HCT116 (cell line): Measurements from ENCODE around the gene SLC6A12. TPM values are rescaled to one million over a fixed set of nuclear protein-coding genes. Genes with fewer than 3 reads are reported as not detected.

Experiments
- ATAC-seq: fragments of 200-7000 bp; cut with Tn5 transposase; 2 replicates; pipeline ENCODE4 v1.9.1; 2020; ENCODE audit warnings: mild to moderate bottlenecking, moderate library complexity
- BruUV-seq: library from RNA; stranded (reverse); fragments of 400-500 nt; replicated peaks from 2 replicates; lab custom pipeline; 2021; lab: Mats Ljungman, UMichigan
- CTCF ChIA-PET: fragments of 300-600 bp; sonication (Branson Sonifier 250); formaldehyde crosslinking; loops from one replicate; lab custom pipeline; 2021; ENCODE audit warnings: antibody characterized with exemption; lab: Charles Lee
- POLR2A ChIA-PET: fragments of 300-600, 350-600 bp; sonication (Branson Sonifier 250); formaldehyde crosslinking; loops from one replicate; lab custom pipeline; 2021; ENCODE audit warnings: antibody characterized with exemption; lab: Charles Lee
- RAD21 ChIA-PET, 2 experiments: fragments of 300-600 bp; sonication (Branson Sonifier 250); formaldehyde crosslinking; loops; one replicate each; lab custom pipeline; 2023; ENCODE audit warnings: low total read pairs in 2 of 2; ENCODE audit not compliant: uncharacterized antibody in 2 of 2, unreplicated experiment in 2 of 2, low non-redundant PET in 1 of 2; lab: Charles Lee
- DNase-seq: peaks from one replicate; pipeline ENCODE4 v3.0.0-alpha.2; 2010; ENCODE audit warnings: low read depth, low spot score
- H2AFZ ChIP-seq: fragments of 200-600 bp; shearing (Covaris generic), sonication (generic); 2 replicates; pipeline ENCODE4 v1.6.1; 2017; ENCODE audit warnings: low read depth, mixed run types, mixed read lengths, antibody characterized with exemption, low read length; ENCODE audit not compliant: poor library complexity, severe bottlenecking
- H3K27ac ChIP-seq: 2 replicates; pipeline ENCODE4 v1.5.1; 2012; ENCODE audit warnings: low read depth, low read length
- H3K27me3 ChIP-seq: fragments of 200-600 bp; sonication (generic); 2 replicates; pipeline ENCODE4 v1.6.1; 2016; ENCODE audit warnings: mixed run types, low read length, mixed read lengths; ENCODE audit not compliant: insufficient read depth
- H3K36me3 ChIP-seq, 2 experiments: fragments of 200-500 bp in 1 of 2; fragments of 200-600 bp in 1 of 2; sonication (Bioruptor generic) in 1 of 2; sonication (generic) in 1 of 2; 2 replicates each; pipeline versions ENCODE4 v1.5.1 to v1.6.1; 2014 to 2016; ENCODE audit warnings: low read length in 2 of 2, inconsistent platforms in 1 of 2, mixed read lengths in 1 of 2, mixed run types in 1 of 2; ENCODE audit not compliant: insufficient read depth in 2 of 2, control insufficient read depth in 1 of 2
- H3K4me1 ChIP-seq, 2 experiments: fragments of 200-600 bp in 1 of 2; sonication (generic) in 1 of 2; 2 replicates each; pipeline versions ENCODE4 v1.5.1 to v1.6.1; 2012 to 2017; ENCODE audit warnings: low read length in 2 of 2, inconsistent platforms in 1 of 2, mild to moderate bottlenecking in 1 of 2, mixed read lengths in 1 of 2, mixed run types in 1 of 2, moderate library complexity in 1 of 2; ENCODE audit not compliant: insufficient read depth in 2 of 2, control insufficient read depth in 1 of 2
- H3K4me2 ChIP-seq: fragments of 200-600 bp; sonication (generic); 2 replicates; pipeline ENCODE4 v1.6.1; 2017; ENCODE audit warnings: mixed run types, low read length, mixed read lengths
- H3K4me3 ChIP-seq, 2 experiments: fragments of 200-600 bp in 1 of 2; sonication (generic) in 1 of 2; replicated peaks in 1 of 2; 2 replicates each; pipeline ENCODE4 v1.5.1; 2011 to 2016; ENCODE audit warnings: low read length in 2 of 2, control low read depth in 1 of 2, low read depth in 1 of 2, mild to moderate bottlenecking in 1 of 2, mixed read lengths in 1 of 2, mixed run types in 1 of 2
- H3K79me2 ChIP-seq: fragments of 200-600 bp; sonication (generic); 2 replicates; pipeline ENCODE4 v1.6.1; 2017; ENCODE audit warnings: mild to moderate bottlenecking, mixed run types, low read length, moderate library complexity, mixed read lengths; ENCODE audit not compliant: insufficient read depth
- H3K9ac ChIP-seq: fragments of 200-600 bp; sonication (generic); 2 replicates; pipeline ENCODE4 v1.6.1; 2016; ENCODE audit warnings: low read length, mixed read lengths
- H3K9me2 ChIP-seq: fragments of 200-600 bp; sonication (generic), shearing (Covaris generic); 2 replicates; pipeline ENCODE4 v1.6.1; 2017; ENCODE audit warnings: mixed run types, mild to moderate bottlenecking, moderate library complexity; ENCODE audit not compliant: insufficient read depth
- H3K9me3 ChIP-seq, 2 experiments: fragments of 200-500 bp in 1 of 2; fragments of 200-600 bp in 1 of 2; sonication (Bioruptor generic) in 1 of 2; sonication (generic) in 1 of 2; 2 replicates each; pipeline ENCODE4 v1.6.1; 2014 to 2017; ENCODE audit warnings: low read length in 2 of 2, mixed read lengths in 2 of 2, inconsistent platforms in 1 of 2, low read depth in 1 of 2, mild to moderate bottlenecking in 1 of 2, mixed run types in 1 of 2, moderate library complexity in 1 of 2; ENCODE audit not compliant: control insufficient read depth in 1 of 2, insufficient read depth in 1 of 2
- H4K20me1 ChIP-seq: fragments of 200-600 bp; sonication (generic), shearing (Covaris generic); 2 replicates; pipeline ENCODE4 v1.6.1; 2017; ENCODE audit warnings: mixed run types, mild to moderate bottlenecking, moderate library complexity; ENCODE audit not compliant: insufficient read depth
- CBX3 ChIP-seq: IDR thresholded peaks from 2 replicates; pipeline ENCODE4 v1.6.1; 2012; ENCODE audit warnings: low read depth
- EGR1 ChIP-seq: IDR thresholded peaks from 2 replicates; pipeline ENCODE4 v1.6.1; 2012; ENCODE audit warnings: low read depth
- EZH2 ChIP-seq: fragments of 200-600 bp; sonication (generic); IDR thresholded peaks from 2 replicates; pipeline ENCODE4 v1.6.1; 2017; ENCODE audit warnings: antibody characterized with exemption, mixed run types
- EZH2phosphoT487 ChIP-seq: fragments of 200-600 bp; IDR thresholded peaks from 2 replicates; pipeline ENCODE4 v1.6.1; 2018; ENCODE audit warnings: antibody characterized with exemption, borderline replicate concordance
- RAD21 ChIP-seq: IDR thresholded peaks from 2 replicates; pipeline ENCODE4 v1.6.1; 2012; ENCODE audit warnings: low read depth, mild to moderate bottlenecking
- SIN3A ChIP-seq: IDR thresholded peaks from 2 replicates; pipeline ENCODE4 v1.6.1; 2012; ENCODE audit warnings: low read depth
- ZFX ChIP-seq: fragments of 450-650 bp; IDR thresholded peaks from 2 replicates; pipeline ENCODE4 v1.6.1; 2017
- intact Hi-C: fragments of 100-400 bp; cut with micrococcal nuclease; formaldehyde crosslinking; loops from 2 replicates; pipeline ENCODE4 v1.10.0; 2022
- total RNA-seq: library from RNA; stranded (reverse); gene quantifications from one replicate; pipeline ENCODE4 v1.2.1, GENCODE V29; 2021; ENCODE audit not compliant: unreplicated experiment
- TF ChIP-seq, protein P1 (sequence below): IDR thresholded peaks from 2 replicates; pipeline ENCODE4 v1.6.1; 2012
- TF ChIP-seq, protein P2 (sequence below), 3 experiments: fragments of 200-600 bp in 1 of 3; sonication (generic) in 1 of 3; IDR thresholded peaks in 2 of 3; conservative IDR thresholded peaks in 1 of 3; 2 replicates each; pipeline ENCODE4 v1.5.1; 2012 to 2017; ENCODE audit warnings: low read depth in 2 of 3, low read length in 2 of 3, antibody characterized with exemption in 1 of 3, borderline replicate concordance in 1 of 3, control low read depth in 1 of 3, mild to moderate bottlenecking in 1 of 3, mixed read lengths in 1 of 3, mixed run types in 1 of 3, moderate library complexity in 1 of 3; ENCODE audit not compliant: insufficient read depth in 1 of 3

The SLC6A12 gene
- total RNA-seq, 1 experiment from 2014 or later: 0.64 TPM

DNA sequence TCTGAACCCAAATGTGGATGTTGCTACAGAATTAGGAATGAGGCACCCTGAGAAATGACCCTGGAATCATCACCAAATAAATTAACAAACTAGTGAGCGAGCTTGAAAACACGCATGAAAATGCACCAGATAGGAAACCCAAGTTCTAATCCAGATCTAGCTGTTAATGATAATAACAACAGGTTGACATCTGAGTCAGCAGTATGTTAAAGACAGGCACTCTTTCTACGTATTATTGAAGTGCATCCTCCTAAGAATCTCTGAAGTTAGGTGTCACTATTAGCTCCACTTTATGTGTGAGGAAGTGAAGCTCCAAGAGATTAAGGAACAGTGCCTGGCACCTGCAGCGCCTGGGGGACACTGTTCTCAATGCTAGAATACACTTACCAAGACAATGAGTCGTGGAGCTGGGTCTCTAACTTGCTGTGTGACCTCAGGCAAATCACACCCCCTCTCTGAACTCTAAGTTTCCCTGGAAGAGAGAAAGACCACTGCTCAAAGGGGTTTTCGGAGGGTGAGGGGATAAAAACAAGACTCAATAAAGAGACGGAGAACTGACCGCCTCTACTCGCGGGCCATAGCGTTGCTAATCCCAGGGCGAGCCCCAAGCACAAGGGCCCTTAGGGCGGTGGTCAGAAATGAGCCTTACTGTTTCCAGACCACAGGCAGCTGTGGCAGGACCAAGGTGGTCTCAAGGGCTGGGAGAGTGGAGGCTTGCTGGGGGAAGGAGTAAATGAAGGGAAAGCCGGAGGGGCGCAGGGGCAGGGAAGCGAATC, 2.1 kb downstream of the SLC6A12 start:
- ChIA-PET RAD21 (no interaction called here), CTCF (interaction anchor here (1.3 kb wide), 1 partner anchor 8 kb away, joined by 7 read pairs; no protein-coding TSS in a partner anchor)
- no peak for TF ChIP-seq EGR1
- TF ChIP-seq, all 23 proteins: peak for 0
- POLR2A ChIA-PET: no interaction called here
- Histone ChIP-seq H3K9me3 (no peaks in the 10 kb centered on the region), H3K36me3 (no peaks in the 10 kb centered on the region), H3K79me2 (no peaks in the 10 kb centered on the region), H3K27me3 (no peaks in the 10 kb centered on the region; the same call in 1 of the 2 replicates), H3K4me3 (no peak overlapping the region), H3K27ac (no peak overlapping the region), H3K9me2 (no peaks in the 10 kb centered on the region), H2AFZ (no peak overlapping the region), H4K20me1 (no peaks in the 10 kb centered on the region), H3K4me1 (no peaks in the 10 kb centered on the region), H3K9ac (no peak overlapping the region), H3K4me2 (no peak overlapping the region)
- BruUV-seq: no TSS peak
- ATAC-seq (no peak), DNase-seq (no peak)
- intact Hi-C loops: no loop called here

DNA sequence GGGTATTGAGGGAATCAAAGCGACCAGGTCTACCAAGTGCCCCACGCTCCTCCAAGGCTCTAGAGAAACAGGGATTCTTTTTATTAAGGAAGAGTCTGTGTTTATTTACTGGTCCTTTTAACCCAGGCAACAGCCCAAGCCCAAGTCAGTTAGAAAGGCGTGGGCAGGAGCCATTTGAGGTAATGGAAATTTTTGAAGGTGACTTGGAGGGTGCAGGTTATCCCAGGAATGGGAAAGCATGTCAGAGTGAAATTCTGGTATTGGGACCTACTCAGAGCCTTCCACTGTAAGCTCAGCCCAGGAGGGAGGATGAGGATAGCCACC, 2.9 kb downstream of the SLC6A12 start:
- no peak for ATAC-seq
- POLR2A ChIA-PET: no interaction called here
- no peaks in the 10 kb centered on the region; the same call in 1 of the 2 replicates for H3K27me3 ChIP-seq

More for the DNA sequence above, 2.9 kb downstream of the SLC6A12 start:
- Histone ChIP-seq H3K4me1 (no peaks in the 10 kb centered on the region), H3K9me3 (no peaks in the 10 kb centered on the region), H3K9me2 (no peaks in the 10 kb centered on the region), H3K4me2 (no peak overlapping the region), H3K36me3 (no peaks in the 10 kb centered on the region), H4K20me1 (no peaks in the 10 kb centered on the region), H2AFZ (no peak overlapping the region), H3K9ac (no peak overlapping the region), H3K4me3 (no peak overlapping the region), H3K79me2 (no peaks in the 10 kb centered on the region), H3K27ac (no peak overlapping the region)
- no peak for TF ChIP-seq CBX3
- TF ChIP-seq RAD21: no peak
- no peak for TF ChIP-seq EZH2
- TF ChIP-seq SIN3A: no peak
- TF ChIP-seq EZH2phosphoT487: no peak
- TF ChIP-seq EGR1: no peak
- TF ChIP-seq, protein P1, sequence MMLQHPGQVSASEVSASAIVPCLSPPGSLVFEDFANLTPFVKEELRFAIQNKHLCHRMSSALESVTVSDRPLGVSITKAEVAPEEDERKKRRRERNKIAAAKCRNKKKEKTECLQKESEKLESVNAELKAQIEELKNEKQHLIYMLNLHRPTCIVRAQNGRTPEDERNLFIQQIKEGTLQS: no peak
- TF ChIP-seq ZFX: no peak
- TF ChIP-seq, protein P2, sequence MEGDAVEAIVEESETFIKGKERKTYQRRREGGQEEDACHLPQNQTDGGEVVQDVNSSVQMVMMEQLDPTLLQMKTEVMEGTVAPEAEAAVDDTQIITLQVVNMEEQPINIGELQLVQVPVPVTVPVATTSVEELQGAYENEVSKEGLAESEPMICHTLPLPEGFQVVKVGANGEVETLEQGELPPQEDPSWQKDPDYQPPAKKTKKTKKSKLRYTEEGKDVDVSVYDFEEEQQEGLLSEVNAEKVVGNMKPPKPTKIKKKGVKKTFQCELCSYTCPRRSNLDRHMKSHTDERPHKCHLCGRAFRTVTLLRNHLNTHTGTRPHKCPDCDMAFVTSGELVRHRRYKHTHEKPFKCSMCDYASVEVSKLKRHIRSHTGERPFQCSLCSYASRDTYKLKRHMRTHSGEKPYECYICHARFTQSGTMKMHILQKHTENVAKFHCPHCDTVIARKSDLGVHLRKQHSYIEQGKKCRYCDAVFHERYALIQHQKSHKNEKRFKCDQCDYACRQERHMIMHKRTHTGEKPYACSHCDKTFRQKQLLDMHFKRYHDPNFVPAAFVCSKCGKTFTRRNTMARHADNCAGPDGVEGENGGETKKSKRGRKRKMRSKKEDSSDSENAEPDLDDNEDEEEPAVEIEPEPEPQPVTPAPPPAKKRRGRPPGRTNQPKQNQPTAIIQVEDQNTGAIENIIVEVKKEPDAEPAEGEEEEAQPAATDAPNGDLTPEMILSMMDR (IDR thresholded peaks at IDR 0.05 in 2 of 3, conservative IDR thresholded peaks at IDR 0.05 in 1 of 3; ENCODE audit: borderline replicate concordance in 1 of 3, insufficient read depth in 1 of 3, low read depth in 2 of 3, low read length in 2 of 3): no peak
- BruUV-seq: no TSS peak
- no peak for DNase-seq
- ChIA-PET CTCF (interaction anchor here (1.3 kb wide), 1 partner anchor 9 kb away, joined by 7 read pairs; no protein-coding TSS in a partner anchor), RAD21 (no interaction called here)
- intact Hi-C loops: no loop called here
